ENCODE measurements around the gene PIEZO2. TPM values are rescaled to one million over a fixed set of nuclear protein-coding genes. Genes with fewer than 3 reads are reported as not detected.

PIEZO2 gene
- total RNA-seq, 1 experiment from 2014 or later: not detected

DNA sequence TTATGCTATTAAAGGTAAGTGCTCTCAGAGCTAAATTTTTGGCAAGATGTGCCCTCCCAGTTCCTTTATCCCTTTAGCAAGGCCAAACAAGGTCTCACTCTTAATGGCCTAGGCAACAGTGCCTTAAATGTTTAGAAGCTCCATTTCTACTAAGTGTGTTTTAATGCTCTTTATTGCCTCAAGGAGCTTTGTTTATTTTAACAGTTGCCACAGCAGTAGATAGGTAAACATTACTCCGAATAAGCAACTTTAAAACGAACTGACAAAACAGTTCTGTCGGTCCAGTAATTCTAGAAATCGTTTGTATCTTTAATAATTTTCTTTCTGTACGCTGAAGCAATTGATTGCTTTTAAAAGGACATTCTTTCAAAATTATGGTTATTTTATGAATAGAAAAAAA lies 74.5 kb downstream of the PIEZO2 start:
- no peaks in the 10 kb centered on the region for H3K36me3 ChIP-seq (ENCODE audit: insufficient read depth, low read length)
- no peak overlapping the region for H3K4me2 ChIP-seq (ENCODE audit: low read depth, low read length, poor library complexity, severe bottlenecking)
- H3K9me3 ChIP-seq (ENCODE audit: low read length): no peaks in the 10 kb centered on the region
- no peaks in the 10 kb centered on the region for H3K4me1 ChIP-seq (ENCODE audit: low read length)
- H3K79me2 ChIP-seq (ENCODE audit: low read length): no peaks in the 10 kb centered on the region
- no peak for DNase-seq
- no peaks in the 10 kb centered on the region for H3K27me3 ChIP-seq (ENCODE audit: low read length)
- no peak overlapping the region for H2AFZ ChIP-seq (ENCODE audit: low read length)
- no peak overlapping the region for H3K9ac ChIP-seq (ENCODE audit: low read length)
- H3K4me3 ChIP-seq (ENCODE audit: low read length): no peak overlapping the region
- no peaks in the 10 kb centered on the region for H4K20me1 ChIP-seq (ENCODE audit: insufficient read depth, low read depth, low read length)
- no peaks in the 10 kb centered on the region for H3K9me2 ChIP-seq (replicated peaks; ENCODE audit: insufficient read depth, low read length)
- no peak overlapping the region for H3K27ac ChIP-seq (ENCODE audit: low read length)

DNA sequence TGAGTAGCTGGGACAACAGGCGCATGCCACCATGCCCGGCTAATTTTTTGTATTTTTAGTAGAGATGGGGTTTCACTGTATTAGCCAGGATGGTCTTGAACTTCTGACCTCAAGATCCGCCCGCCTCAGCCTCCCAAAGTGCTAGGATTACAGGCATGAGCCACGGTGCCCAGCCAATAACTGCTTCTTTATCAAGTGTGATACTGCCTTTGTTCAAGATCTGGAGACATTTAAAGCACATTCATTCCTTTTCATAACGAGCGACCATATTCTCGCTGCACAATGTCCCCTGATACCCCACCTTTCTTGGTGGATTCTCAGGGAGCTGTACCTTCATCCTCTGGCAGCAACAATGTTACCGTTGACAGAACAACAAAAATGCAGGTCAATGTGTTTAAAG lies 75.4 kb downstream of the PIEZO2 start:
- no peaks in the 10 kb centered on the region for H3K36me3 ChIP-seq (ENCODE audit: insufficient read depth, low read length)
- H2AFZ ChIP-seq (ENCODE audit: low read length): no peak overlapping the region
- no peak for DNase-seq
- no peaks in the 10 kb centered on the region for H3K9me3 ChIP-seq (ENCODE audit: low read length)
- H3K4me2 ChIP-seq (ENCODE audit: low read depth, low read length, poor library complexity, severe bottlenecking): no peak overlapping the region
- no peaks in the 10 kb centered on the region for H3K9me2 ChIP-seq (replicated peaks; ENCODE audit: insufficient read depth, low read length)
- H3K79me2 ChIP-seq (ENCODE audit: low read length): no peaks in the 10 kb centered on the region
- H3K4me3 ChIP-seq (ENCODE audit: low read length): no peak overlapping the region
- H4K20me1 ChIP-seq (ENCODE audit: insufficient read depth, low read depth, low read length): no peaks in the 10 kb centered on the region
- no peak overlapping the region for H3K9ac ChIP-seq (ENCODE audit: low read length)
- H3K27ac ChIP-seq (ENCODE audit: low read length): no peak overlapping the region
- H3K27me3 ChIP-seq (ENCODE audit: low read length): no peaks in the 10 kb centered on the region
- H3K4me1 ChIP-seq (ENCODE audit: low read length): no peaks in the 10 kb centered on the region

DNA sequence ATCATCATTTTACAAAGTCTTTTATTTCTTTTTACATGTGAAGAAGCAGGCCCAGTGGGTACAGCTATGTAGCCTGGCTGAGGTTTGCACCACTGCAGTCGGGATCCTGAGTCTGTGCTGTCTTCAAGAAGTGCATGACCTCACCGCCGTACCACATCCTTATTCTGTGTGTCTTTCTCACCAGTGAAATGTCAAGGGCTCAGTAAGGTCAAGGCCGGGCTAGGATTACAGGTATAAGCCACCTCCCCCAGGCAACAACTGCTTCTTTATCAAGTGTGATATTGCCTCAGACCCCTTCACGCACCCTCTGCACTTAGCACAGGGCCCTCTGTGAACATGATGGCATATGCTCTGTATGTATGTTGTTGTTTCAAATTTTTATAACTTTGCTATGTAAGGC lies 76.7 kb downstream of the PIEZO2 start:
- Histone ChIP-seq H3K9me3 (ENCODE audit: low read length) (no peaks in the 10 kb centered on the region), H3K4me3 (ENCODE audit: low read length) (no peak overlapping the region), H2AFZ (ENCODE audit: low read length) (no peak overlapping the region), H3K9me2 (replicated peaks; ENCODE audit: insufficient read depth, low read length) (no peaks in the 10 kb centered on the region), H3K27ac (ENCODE audit: low read length) (no peak overlapping the region), H3K36me3 (ENCODE audit: insufficient read depth, low read length) (no peaks in the 10 kb centered on the region), H3K79me2 (ENCODE audit: low read length) (no peaks in the 10 kb centered on the region), H3K27me3 (ENCODE audit: low read length) (no peaks in the 10 kb centered on the region), H4K20me1 (ENCODE audit: insufficient read depth, low read depth, low read length) (no peaks in the 10 kb centered on the region), H3K4me2 (ENCODE audit: low read depth, low read length, poor library complexity, severe bottlenecking) (no peak overlapping the region), H3K4me1 (ENCODE audit: low read length) (no peaks in the 10 kb centered on the region), H3K9ac (ENCODE audit: low read length) (no peak overlapping the region)
- no peak for DNase-seq

GRCh38 chr18:11071300-11071699 lies 78.1 kb downstream of the PIEZO2 start:
- H3K79me2 ChIP-seq (ENCODE audit: low read length): no peaks in the 10 kb centered on the region
- no peaks in the 10 kb centered on the region for H3K36me3 ChIP-seq (ENCODE audit: insufficient read depth, low read length)
- H3K27ac ChIP-seq (ENCODE audit: low read length): no peak overlapping the region
- no peak overlapping the region for H3K4me3 ChIP-seq (ENCODE audit: low read length)
- H2AFZ ChIP-seq (ENCODE audit: low read length): no peak overlapping the region
- H3K4me1 ChIP-seq (ENCODE audit: low read length): no peaks in the 10 kb centered on the region
- H4K20me1 ChIP-seq (ENCODE audit: insufficient read depth, low read depth, low read length): no peaks in the 10 kb centered on the region
- no peaks in the 10 kb centered on the region for H3K9me3 ChIP-seq (ENCODE audit: low read length)
- H3K9me2 ChIP-seq (replicated peaks; ENCODE audit: insufficient read depth, low read length): no peaks in the 10 kb centered on the region
- no peak for DNase-seq
- H3K4me2 ChIP-seq (ENCODE audit: low read depth, low read length, poor library complexity, severe bottlenecking): no peak overlapping the region
- H3K9ac ChIP-seq (ENCODE audit: low read length): no peak overlapping the region
- H3K27me3 ChIP-seq (ENCODE audit: low read length): no peaks in the 10 kb centered on the region

DNA sequence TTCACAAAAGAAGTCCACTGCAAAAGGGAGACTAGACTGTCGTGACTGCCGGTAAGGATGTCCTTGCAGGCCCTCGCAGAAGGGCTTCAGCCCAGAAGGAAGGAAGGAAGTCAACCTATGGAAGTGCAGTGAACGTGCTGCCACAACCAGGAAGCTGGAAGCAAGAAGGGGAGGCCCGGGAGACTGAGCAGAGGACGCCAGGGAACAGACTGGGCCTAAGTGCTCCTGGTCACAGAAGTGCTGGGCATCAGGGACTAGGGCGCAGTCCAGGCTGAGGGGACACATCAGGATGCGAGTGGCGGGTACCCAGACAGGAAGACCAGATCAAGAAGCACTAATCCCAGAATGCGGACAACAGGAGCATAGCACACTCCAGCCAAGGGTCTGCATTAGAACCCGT lies 78.8 kb downstream of the PIEZO2 start:
- Histone ChIP-seq H2AFZ (ENCODE audit: low read length) (no peak overlapping the region), H3K9ac (ENCODE audit: low read length) (no peak overlapping the region), H3K4me2 (ENCODE audit: low read depth, low read length, poor library complexity, severe bottlenecking) (no peak overlapping the region), H4K20me1 (ENCODE audit: insufficient read depth, low read depth, low read length) (no peaks in the 10 kb centered on the region), H3K27me3 (ENCODE audit: low read length) (no peaks in the 10 kb centered on the region), H3K79me2 (ENCODE audit: low read length) (no peaks in the 10 kb centered on the region), H3K4me3 (ENCODE audit: low read length) (no peak overlapping the region), H3K4me1 (ENCODE audit: low read length) (no peaks in the 10 kb centered on the region), H3K27ac (ENCODE audit: low read length) (no peak overlapping the region), H3K9me2 (replicated peaks; ENCODE audit: insufficient read depth, low read length) (no peaks in the 10 kb centered on the region), H3K36me3 (ENCODE audit: insufficient read depth, low read length) (no peaks in the 10 kb centered on the region), H3K9me3 (ENCODE audit: low read length) (no peaks in the 10 kb centered on the region)
- DNase-seq: no peak

- Histone ChIP-seq H3K9me3 (ENCODE audit: low read length) (no peaks in the 10 kb centered on the region), H3K27ac (ENCODE audit: low read length) (no peak overlapping the region), H3K27me3 (ENCODE audit: low read length) (no peaks in the 10 kb centered on the region), H3K4me2 (ENCODE audit: low read depth, low read length, poor library complexity, severe bottlenecking) (no peak overlapping the region), H2AFZ (ENCODE audit: low read length) (no peak overlapping the region), H3K9me2 (replicated peaks; ENCODE audit: insufficient read depth, low read length) (no peaks in the 10 kb centered on the region), H3K36me3 (ENCODE audit: insufficient read depth, low read length) (no peaks in the 10 kb centered on the region), H3K79me2 (ENCODE audit: low read length) (no peaks in the 10 kb centered on the region), H3K4me1 (ENCODE audit: low read length) (no peaks in the 10 kb centered on the region), H3K4me3 (ENCODE audit: low read length) (no peak overlapping the region), H3K9ac (ENCODE audit: low read length) (no peak overlapping the region), H4K20me1 (ENCODE audit: insufficient read depth, low read depth, low read length) (no peaks in the 10 kb centered on the region)
- DNase-seq: no peak
These were observed 83.3 kb downstream of the PIEZO2 start for GRCh38 chr18:11066038-11066437.

DNA sequence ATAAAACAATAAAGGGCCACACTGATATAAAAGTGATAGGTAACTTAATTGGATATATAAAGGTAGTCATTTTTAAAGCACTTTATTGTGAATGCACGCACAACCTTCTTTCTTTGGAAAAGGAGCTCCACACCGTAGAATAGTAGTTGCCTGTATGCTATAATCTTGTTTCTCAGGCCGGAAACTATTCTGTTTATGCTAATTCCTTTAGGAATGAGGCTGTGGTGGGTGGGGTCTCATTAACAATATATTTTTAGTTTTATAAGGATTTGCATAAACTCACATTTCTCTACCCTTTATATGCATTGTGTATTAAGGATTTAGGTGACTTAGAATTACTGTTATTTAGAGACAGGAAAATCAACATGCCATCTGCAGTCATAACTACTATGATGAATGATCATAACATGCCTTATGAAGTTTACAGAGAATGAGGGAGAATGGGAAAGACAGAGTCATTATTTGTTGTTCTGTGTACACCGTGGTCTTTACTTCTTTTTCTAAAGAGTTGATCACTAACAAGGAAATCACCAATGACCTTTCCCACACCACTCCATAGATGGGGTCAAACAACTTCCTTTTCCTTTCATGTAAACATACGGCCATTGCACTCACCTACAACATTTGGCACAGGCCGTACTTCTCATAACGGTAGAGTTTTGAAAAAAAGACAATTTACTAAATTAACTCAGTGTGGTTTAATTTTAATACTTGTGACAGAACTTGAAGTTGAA lies 84.5 kb downstream of the PIEZO2 start:
- no peak overlapping the region for H3K27ac ChIP-seq (ENCODE audit: low read length)
- no peak for DNase-seq
- H3K9ac ChIP-seq (ENCODE audit: low read length): no peak overlapping the region
- H3K4me1 ChIP-seq (ENCODE audit: low read length): no peaks in the 10 kb centered on the region
- H2AFZ ChIP-seq (ENCODE audit: low read length): no peak overlapping the region
- no peaks in the 10 kb centered on the region for H3K9me3 ChIP-seq (ENCODE audit: low read length)
- no peaks in the 10 kb centered on the region for H3K79me2 ChIP-seq (ENCODE audit: low read length)
- no peaks in the 10 kb centered on the region for H3K27me3 ChIP-seq (ENCODE audit: low read length)
- H3K36me3 ChIP-seq (ENCODE audit: insufficient read depth, low read length): no peaks in the 10 kb centered on the region
- H4K20me1 ChIP-seq (ENCODE audit: insufficient read depth, low read depth, low read length): no peaks in the 10 kb centered on the region
- H3K4me2 ChIP-seq (ENCODE audit: low read depth, low read length, poor library complexity, severe bottlenecking): no peak overlapping the region
- no peaks in the 10 kb centered on the region for H3K9me2 ChIP-seq (replicated peaks; ENCODE audit: insufficient read depth, low read length)
- H3K4me3 ChIP-seq (ENCODE audit: low read length): no peak overlapping the region

- H3K79me2 ChIP-seq (ENCODE audit: low read length): no peaks in the 10 kb centered on the region
- no peaks in the 10 kb centered on the region for H3K36me3 ChIP-seq (ENCODE audit: insufficient read depth, low read length)
- no peaks in the 10 kb centered on the region for H3K4me1 ChIP-seq (ENCODE audit: low read length)
- no peaks in the 10 kb centered on the region for H4K20me1 ChIP-seq (ENCODE audit: insufficient read depth, low read depth, low read length)
- no peaks in the 10 kb centered on the region for H3K9me3 ChIP-seq (ENCODE audit: low read length)
- DNase-seq: no peak
- H3K4me3 ChIP-seq (ENCODE audit: low read length): no peak overlapping the region
- no peak overlapping the region for H3K4me2 ChIP-seq (ENCODE audit: low read depth, low read length, poor library complexity, severe bottlenecking)
- H3K27me3 ChIP-seq (ENCODE audit: low read length): no peaks in the 10 kb centered on the region
- H2AFZ ChIP-seq (ENCODE audit: low read length): no peak overlapping the region
- no peak overlapping the region for H3K27ac ChIP-seq (ENCODE audit: low read length)
- no peaks in the 10 kb centered on the region for H3K9me2 ChIP-seq (replicated peaks; ENCODE audit: insufficient read depth, low read length)
- H3K9ac ChIP-seq (ENCODE audit: low read length): no peak overlapping the region
These were observed 85.3 kb downstream of the PIEZO2 start for GRCh38 chr18:11064106-11064505.
